DMS53 treated with DMSO at 0.1 percent for 48 hours (cell line): ENCODE measurements around the gene CYP46A1.

Source experiments
- DNase-seq: peaks from one replicate; lab custom pipeline; 2025; ENCODE audit not compliant: unreplicated experiment; lab: John Stamatoyannopoulos, UW

CYP46A1 gene

GRCh38 chr14:99741227-99741976 is 57.3 kb downstream of the CYP46A1 start:
- DNase-seq: no peak

DNA sequence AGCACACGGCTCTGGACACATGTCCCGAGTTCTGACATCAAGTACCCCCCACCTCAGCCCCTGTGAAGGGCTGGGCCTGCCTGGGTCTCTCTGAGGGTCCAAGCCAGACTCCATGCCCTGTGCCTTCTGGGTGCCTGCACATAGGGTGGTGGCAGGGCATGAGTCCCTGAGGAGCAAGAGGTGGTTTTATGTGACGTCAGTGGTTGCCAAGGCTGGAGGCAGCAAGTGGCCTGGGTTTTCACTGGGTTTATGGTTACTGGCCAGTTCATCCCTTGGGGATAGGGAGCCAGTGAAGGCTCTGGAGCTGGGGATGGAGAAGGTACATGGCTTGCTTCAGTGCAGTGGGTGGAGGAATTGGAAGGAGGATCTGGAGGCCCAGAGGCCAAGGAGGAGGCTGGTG is 58.0 kb downstream of the CYP46A1 start:
- no peak for DNase-seq

DNA sequence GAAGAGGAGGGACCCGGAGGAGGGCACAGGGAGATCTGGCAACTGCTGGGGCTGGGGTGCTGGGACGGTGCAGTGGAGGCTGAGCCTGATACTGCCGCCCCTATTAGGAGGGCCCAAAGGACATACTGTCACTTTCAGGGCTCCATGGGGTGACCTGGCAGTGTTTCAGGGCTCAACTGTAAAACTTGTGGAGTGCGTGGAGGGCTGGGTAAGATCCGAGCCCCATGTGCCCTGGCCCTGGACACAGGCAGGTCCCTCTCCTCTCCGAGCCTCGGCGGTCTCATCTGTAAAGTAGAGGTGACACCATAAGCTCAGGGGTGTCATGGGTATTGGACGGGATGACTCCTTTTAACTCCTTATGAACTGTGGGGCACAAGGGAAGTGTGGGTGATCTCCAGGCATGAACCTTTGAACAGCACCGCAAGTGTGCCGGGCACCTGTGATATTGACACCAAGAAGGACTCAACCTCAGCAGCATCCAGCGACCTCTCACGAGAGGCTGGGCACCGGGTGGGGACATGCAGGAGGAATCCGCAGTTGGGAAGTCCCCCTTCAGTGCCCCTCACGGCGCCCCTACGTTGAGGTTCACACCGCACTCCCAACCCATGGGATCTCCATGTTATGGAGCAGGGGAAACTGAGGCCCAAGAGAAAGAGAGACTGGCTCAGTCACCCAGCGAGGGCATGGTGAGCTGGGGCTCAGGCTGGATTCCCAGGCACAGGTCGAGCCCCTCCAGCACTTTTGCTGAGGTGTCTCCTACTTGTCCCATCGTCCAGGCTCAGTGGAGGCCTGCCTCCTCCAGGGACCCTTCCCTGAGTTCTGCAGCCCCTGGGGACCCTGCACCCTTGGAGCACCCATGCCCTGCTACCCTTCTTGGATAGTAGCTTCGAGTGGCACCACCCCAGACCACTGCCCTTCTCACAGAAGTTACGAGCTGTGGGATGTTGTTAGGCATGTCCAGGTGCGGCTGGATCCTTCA is 58.7 kb downstream of the CYP46A1 start:
- no peak for DNase-seq

DNA sequence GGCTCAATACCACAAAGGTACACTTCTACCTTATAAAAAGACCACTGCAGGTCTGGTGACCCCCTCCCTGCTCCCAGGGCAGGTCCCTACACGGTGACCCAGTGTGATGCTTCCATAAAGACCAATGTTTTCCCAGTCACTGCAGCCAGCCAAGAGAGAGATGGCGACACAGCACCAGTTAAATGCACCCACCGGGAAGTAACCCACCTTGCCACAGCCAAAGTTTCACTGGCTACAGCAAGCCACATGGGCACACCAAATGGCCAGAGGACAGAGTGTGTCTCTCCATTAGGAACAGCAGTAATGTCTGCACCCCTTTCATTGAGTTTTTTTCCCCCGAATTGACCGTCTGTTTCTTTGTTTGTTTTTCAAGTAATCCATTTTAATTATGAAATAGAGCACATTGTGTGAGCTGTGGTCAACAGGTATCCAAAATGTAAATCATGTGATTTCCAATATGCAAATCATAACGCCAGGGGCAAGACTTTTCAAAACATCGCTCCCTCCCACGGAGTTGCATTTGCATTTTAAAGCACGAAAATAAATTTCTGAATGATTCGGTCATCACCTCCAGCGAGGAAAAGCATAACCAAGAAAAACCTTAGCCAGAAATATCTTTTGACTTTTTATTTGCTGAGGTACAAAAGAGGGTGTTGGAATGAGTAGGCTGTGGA is 60.2 kb downstream of the CYP46A1 start:
- DNase-seq: no peak

GRCh38 chr14:99744873-99745224 is 60.8 kb downstream of the CYP46A1 start:
- no peak for DNase-seq

- no peak for DNase-seq
Measured at GRCh38 chr14:99745307-99745951, 61.3 kb downstream of the CYP46A1 start.

- no peak for DNase-seq
Measured at GRCh38 chr14:99747167-99747566, 63.1 kb downstream of the CYP46A1 start.

DNA sequence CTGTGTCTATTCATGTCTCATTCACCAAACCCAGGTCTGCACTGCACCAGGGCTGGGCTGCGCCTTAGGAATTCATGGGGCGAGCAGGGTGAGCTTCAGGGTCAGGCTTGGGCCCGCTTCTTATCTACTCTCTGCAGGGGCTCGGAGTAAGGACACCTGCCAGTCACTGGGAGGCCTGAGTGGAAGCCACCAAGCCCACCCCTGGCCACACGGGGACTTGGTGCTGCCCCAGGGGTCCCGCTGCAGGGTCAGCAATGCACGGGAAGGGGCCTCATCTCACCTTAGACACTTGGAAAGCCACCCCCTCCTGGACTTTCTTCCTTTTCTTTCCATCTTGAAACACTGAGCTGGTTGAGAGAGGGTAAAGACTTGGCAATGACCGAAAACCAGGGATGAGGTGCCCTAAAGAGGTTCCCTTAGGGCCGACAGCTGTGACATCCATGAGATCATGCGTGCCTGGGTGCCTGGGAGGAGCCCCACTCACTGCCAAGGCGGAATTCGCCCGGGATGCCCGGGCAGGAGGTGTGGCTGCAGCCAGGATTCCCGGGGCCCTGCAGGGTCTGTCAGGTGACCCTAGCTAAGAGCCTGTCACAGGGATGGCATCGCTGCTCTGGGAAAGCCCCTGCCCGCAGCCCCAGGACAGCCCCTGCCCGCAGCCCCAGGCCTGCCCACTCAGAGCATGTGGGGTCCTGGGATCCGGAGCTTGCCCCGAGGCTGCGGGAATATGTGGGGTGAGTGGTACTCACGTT is 63.7 kb downstream of the CYP46A1 start:
- no peak for DNase-seq

DNA sequence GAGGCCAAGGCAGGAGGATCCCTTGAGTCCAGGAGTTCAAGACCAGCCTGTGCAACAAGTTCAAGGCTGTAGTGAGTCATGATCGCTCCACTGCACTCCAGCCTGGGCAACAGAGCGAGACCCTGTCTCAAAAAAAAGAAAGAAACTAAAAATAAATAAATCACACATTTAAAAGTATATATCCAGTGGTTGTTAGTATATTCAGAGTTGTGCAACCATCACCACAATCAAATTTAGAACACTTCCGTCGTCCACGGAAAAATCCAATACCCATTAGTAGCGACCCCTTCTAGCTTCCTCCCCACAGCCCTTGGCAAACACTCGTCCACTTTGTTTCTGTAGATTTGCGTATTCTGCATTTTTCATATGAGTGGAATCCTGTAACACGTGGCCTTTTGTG is 64.4 kb downstream of the CYP46A1 start:
- no peak for DNase-seq

DNA sequence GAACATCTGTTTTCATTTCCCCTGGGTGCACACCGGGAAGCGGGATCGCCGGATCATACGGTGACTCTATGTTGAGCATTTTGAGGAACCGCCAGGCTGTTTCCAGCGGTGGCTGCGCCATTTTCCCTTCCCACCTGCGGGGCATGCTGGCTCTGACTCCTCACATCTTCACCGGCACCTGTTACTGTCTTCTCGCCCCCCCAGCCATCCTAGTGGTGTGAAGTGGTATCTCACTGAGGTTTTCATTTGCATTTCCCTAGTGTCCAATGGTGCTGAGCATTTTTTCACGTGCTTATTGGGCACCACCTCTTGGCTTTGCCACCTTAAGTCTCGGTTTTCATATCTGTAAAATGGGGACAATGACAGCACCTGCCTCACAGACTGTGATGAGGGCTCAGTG is 65.0 kb downstream of the CYP46A1 start:
- no peak for DNase-seq

- DNase-seq: no peak
Measured at GRCh38 chr14:99749763-99750715, 65.9 kb downstream of the CYP46A1 start.

GRCh38 chr14:99750746-99751450 is 66.8 kb downstream of the CYP46A1 start:
- no peak for DNase-seq

- DNase-seq: no peak
Measured at GRCh38 chr14:99751539-99752485, 67.7 kb downstream of the CYP46A1 start.

- DNase-seq: no peak
Measured at GRCh38 chr14:99752486-99753121, 68.5 kb downstream of the CYP46A1 start.

- DNase-seq: no peak
Measured at GRCh38 chr14:99753225-99754140, 69.4 kb downstream of the CYP46A1 start.
